Measurements from ENCODE around the gene OPRD1.
"Not testable (repeated sequence)": the region's sequence is repeated elsewhere in the genome, so short reads cannot be mapped to it uniquely, and the experiment has no call there.

DNA sequence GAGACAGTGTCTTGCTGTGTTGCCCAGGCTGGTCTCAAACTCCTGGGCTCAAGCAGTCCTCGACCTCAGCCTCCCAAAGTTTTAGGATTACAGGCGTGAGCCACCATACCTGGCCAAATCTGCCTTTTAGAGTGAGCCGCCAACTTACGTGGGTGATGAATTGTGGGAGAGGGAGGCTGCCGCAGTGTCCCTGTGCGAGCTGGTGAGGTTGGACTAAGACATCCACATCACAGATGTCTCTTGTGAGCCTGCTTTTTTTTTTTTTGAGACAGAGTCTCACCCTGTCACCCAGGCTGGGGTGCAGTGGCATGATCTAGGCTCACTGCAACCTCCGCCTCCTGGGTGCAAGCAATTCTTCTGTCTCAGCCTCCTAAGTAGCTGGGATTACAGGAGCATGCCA, 42.4 kb downstream of the OPRD1 start:
- not testable (repeated sequence) for TF ChIP-seq EP300 (IDR thresholded peaks at IDR 0.05; ENCODE audit: low read depth); POLR2A (IDR thresholded peaks at IDR 0.05)
- TF ChIP-seq, protein P1, sequence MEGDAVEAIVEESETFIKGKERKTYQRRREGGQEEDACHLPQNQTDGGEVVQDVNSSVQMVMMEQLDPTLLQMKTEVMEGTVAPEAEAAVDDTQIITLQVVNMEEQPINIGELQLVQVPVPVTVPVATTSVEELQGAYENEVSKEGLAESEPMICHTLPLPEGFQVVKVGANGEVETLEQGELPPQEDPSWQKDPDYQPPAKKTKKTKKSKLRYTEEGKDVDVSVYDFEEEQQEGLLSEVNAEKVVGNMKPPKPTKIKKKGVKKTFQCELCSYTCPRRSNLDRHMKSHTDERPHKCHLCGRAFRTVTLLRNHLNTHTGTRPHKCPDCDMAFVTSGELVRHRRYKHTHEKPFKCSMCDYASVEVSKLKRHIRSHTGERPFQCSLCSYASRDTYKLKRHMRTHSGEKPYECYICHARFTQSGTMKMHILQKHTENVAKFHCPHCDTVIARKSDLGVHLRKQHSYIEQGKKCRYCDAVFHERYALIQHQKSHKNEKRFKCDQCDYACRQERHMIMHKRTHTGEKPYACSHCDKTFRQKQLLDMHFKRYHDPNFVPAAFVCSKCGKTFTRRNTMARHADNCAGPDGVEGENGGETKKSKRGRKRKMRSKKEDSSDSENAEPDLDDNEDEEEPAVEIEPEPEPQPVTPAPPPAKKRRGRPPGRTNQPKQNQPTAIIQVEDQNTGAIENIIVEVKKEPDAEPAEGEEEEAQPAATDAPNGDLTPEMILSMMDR (IDR thresholded peaks at IDR 0.05): not testable (repeated sequence)

Data from transverse colon (tissue), 3 donors.